DND-41 (cell line): ENCODE results near the gene WDR45B.

Experiments
- ATAC-seq: fragments of 200-7000 bp; cut with Tn5 transposase; 3 replicates; pipeline ENCODE4 v1.9.1; 2021; ENCODE audit warnings: low read depth; ENCODE audit not compliant: insufficient read depth
- DNase-seq: peaks from one replicate; pipeline ENCODE4 v3.0.0-alpha.2; 2020
- H2AFZ ChIP-seq: 2 replicates; pipeline ENCODE4 v1.6.0; 2012; ENCODE audit warnings: low read depth, low read length
- H3K27ac ChIP-seq: 2 replicates; pipeline ENCODE4 v1.5.1; 2012; ENCODE audit warnings: low read length, inconsistent platforms
- H3K27me3 ChIP-seq: fragments of 200-600 bp; sonication (generic); 2 replicates; pipeline ENCODE4 v1.6.0; 2012; ENCODE audit warnings: low read length, mild to moderate bottlenecking, inconsistent platforms; ENCODE audit not compliant: insufficient read depth, poor library complexity
- H3K36me3 ChIP-seq: 2 replicates; pipeline ENCODE4 v1.5.1; 2012; ENCODE audit warnings: low read length, inconsistent platforms; ENCODE audit not compliant: insufficient read depth
- H3K4me1 ChIP-seq: 2 replicates; pipeline ENCODE4 v1.5.1; 2012; ENCODE audit warnings: mild to moderate bottlenecking, low read length; ENCODE audit not compliant: insufficient read depth
- H3K4me2 ChIP-seq: 2 replicates; pipeline ENCODE4 v1.6.0; 2012; ENCODE audit warnings: mild to moderate bottlenecking, moderate library complexity, low read length, inconsistent platforms; ENCODE audit not compliant: insufficient read depth
- H3K4me3 ChIP-seq, 2 experiments: fragments of 200-600 bp in 1 of 2; shearing (Covaris generic) in 1 of 2; 2 replicates each; pipeline ENCODE4 v1.5.1; 2012 to 2016; ENCODE audit warnings: inconsistent platforms in 2 of 2, low read length in 2 of 2, mild to moderate bottlenecking in 2 of 2, low read depth in 1 of 2, moderate library complexity in 1 of 2
- H3K79me2 ChIP-seq: 2 replicates; pipeline ENCODE4 v1.6.0; 2012; ENCODE audit warnings: low read length, inconsistent platforms; ENCODE audit not compliant: insufficient read depth
- H3K9ac ChIP-seq: 2 replicates; pipeline ENCODE4 v1.6.0; 2012; ENCODE audit warnings: low read depth, mild to moderate bottlenecking, inconsistent platforms, low read length, moderate library complexity
- H3K9me3 ChIP-seq: 2 replicates; pipeline ENCODE4 v1.5.1; 2012; ENCODE audit warnings: low read length, moderate library complexity, mild to moderate bottlenecking, inconsistent platforms; ENCODE audit not compliant: insufficient read depth, severe bottlenecking
- H4K20me1 ChIP-seq: 2 replicates; pipeline ENCODE4 v1.6.0; 2012; ENCODE audit warnings: low read length; ENCODE audit not compliant: insufficient read depth
- EZH2 ChIP-seq: IDR thresholded peaks from 3 replicates; pipeline ENCODE4 v1.6.1; 2012; ENCODE audit warnings: borderline replicate concordance, low read depth, mild to moderate bottlenecking, moderate library complexity, low read length, inconsistent platforms; ENCODE audit not compliant: severe bottlenecking
- TF ChIP-seq, protein P1 (sequence below): IDR thresholded peaks from 2 replicates; pipeline ENCODE4 v1.5.1; 2012; ENCODE audit warnings: borderline replicate concordance, low read length, moderate library complexity, mild to moderate bottlenecking; ENCODE audit not compliant: poor library complexity, severe bottlenecking; ENCODE audit errors: extremely low read depth

WDR45B gene

GRCh38 chr17:82594571-82594970 lies 53.7 kb downstream of the WDR45B start:
- H3K27ac ChIP-seq: no peak overlapping the region
- ATAC-seq: no peak

DNA sequence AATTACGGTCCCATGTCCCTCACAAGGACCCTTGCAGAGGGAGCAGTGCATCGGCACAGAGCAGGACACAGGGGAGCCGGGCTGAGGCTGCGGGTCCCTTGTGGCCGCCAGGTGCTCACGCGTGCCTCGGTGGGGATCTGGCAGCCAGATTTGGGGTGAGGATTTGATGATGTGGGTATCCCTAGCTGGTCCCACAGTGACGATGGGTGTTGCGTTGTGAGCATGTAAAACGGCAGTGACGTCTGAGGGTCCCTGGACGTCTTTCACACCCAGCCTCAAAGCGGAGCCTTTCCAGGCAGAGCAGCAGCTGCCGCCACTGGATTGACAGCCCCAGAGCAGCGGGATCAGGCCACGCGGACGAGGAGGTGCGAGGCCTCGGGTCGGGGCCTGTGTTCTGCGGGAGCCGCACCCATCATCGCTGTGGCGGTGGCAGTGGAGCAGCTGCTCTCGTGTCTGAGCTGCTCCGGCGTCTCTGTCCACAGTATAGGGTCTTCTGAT lies 54.6 kb downstream of the WDR45B start:
- no peak for DNase-seq
- H3K9ac ChIP-seq: peak overlapping the region; percentile 15; the same call in 1 of the 2 replicates
- peak overlapping the region; percentile 54 for H3K4me2 ChIP-seq
- no peaks in the 10 kb centered on the region for H3K27me3 ChIP-seq
- H3K27ac ChIP-seq: peak overlapping the region; percentile 73
- peaks cover 42% of the 10 kb centered on the region for H4K20me1 ChIP-seq
- peaks cover 15% of the 10 kb centered on the region for H3K4me1 ChIP-seq
- peaks cover 87% of the 10 kb centered on the region for H3K36me3 ChIP-seq
- no peaks in the 10 kb centered on the region for H3K9me3 ChIP-seq
- no peak overlapping the region for H2AFZ ChIP-seq
- peak overlapping the region in 1 of 2 experiments; percentile 41; a peak in 2 of 4 replicates for H3K4me3 ChIP-seq
- TF ChIP-seq, protein P1, sequence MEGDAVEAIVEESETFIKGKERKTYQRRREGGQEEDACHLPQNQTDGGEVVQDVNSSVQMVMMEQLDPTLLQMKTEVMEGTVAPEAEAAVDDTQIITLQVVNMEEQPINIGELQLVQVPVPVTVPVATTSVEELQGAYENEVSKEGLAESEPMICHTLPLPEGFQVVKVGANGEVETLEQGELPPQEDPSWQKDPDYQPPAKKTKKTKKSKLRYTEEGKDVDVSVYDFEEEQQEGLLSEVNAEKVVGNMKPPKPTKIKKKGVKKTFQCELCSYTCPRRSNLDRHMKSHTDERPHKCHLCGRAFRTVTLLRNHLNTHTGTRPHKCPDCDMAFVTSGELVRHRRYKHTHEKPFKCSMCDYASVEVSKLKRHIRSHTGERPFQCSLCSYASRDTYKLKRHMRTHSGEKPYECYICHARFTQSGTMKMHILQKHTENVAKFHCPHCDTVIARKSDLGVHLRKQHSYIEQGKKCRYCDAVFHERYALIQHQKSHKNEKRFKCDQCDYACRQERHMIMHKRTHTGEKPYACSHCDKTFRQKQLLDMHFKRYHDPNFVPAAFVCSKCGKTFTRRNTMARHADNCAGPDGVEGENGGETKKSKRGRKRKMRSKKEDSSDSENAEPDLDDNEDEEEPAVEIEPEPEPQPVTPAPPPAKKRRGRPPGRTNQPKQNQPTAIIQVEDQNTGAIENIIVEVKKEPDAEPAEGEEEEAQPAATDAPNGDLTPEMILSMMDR: no peak
- TF ChIP-seq EZH2: no peak
- no peak; the same call in 2 of the 3 replicates for ATAC-seq
- peaks cover 31% of the 10 kb centered on the region for H3K79me2 ChIP-seq

More at GRCh38 chr17:82594571-82594970, 53.7 kb downstream of the WDR45B start:
- Histone ChIP-seq H3K4me1 (peaks cover 15% of the 10 kb centered on the region), H2AFZ (no peak overlapping the region), H3K9ac (no peak overlapping the region), H3K4me2 (no peak overlapping the region), H3K36me3 (peaks cover 86% of the 10 kb centered on the region), H4K20me1 (peaks cover 49% of the 10 kb centered on the region), H3K9me3 (no peaks in the 10 kb centered on the region), H3K4me3 (no peak overlapping the region), H3K79me2 (peaks cover 35% of the 10 kb centered on the region), H3K27me3 (no peaks in the 10 kb centered on the region)
- no peak for DNase-seq
- TF ChIP-seq EZH2: no peak
- TF ChIP-seq, protein P1: no peak

GRCh38 chr17:82592767-82593589 lies 55.3 kb downstream of the WDR45B start:
- Histone ChIP-seq H3K9me3 (no peaks in the 10 kb centered on the region), H4K20me1 (peaks cover 37% of the 10 kb centered on the region), H2AFZ (no peak overlapping the region), H3K36me3 (peaks cover 88% of the 10 kb centered on the region), H3K27me3 (no peaks in the 10 kb centered on the region), H3K9ac (peak overlapping the region; percentile 15; the same call in 1 of the 2 replicates), H3K4me1 (peaks cover 15% of the 10 kb centered on the region), H3K79me2 (peaks cover 27% of the 10 kb centered on the region), H3K4me2 (peak overlapping the region; percentile 54), H3K27ac (peak overlapping the region; percentile 73), H3K4me3 (peak overlapping the region in 1 of 2 experiments; percentile 41; a peak in 2 of 4 replicates)
- no peak for TF ChIP-seq EZH2
- TF ChIP-seq, protein P1: no peak
- ATAC-seq (peak; percentile 77), DNase-seq (peak; percentile 88)
